Measurements from ENCODE around the gene NSRP1.
"Not testable (repeated sequence)": the region's sequence is repeated elsewhere in the genome, so short reads cannot be mapped to it uniquely, and the experiment has no call there.

NSRP1 gene

DNA sequence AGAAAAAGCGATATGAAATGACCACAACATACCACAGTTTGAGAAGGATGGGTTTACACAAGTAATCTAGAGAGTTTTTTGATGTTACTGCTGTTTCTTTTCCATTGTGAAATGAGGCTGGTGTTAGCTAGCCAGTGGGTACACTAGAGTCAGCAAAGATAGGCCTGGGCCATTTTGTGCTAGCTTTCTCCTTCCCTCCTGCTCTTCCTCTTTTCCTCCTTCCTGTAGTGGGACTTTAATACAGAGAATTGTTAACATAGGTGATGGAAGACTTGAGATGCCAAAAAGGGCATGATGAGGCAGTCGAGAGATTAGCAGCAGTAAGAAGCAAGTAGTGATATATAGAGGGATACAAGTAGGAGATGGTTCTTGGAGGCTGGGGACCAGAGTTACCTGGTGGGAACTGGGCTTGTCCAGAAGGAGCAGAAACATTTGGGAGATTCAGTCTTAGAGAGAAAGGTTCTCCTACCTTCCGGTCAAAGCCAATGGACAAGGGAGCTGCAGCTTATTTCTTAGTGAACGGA lies 7.7 kb downstream of the NSRP1 start:
- DNase-seq (ENCODE audit: low read depth in 2 of 2): no peak

- DNase-seq (ENCODE audit: low read depth in 2 of 2): no peak
Measured at GRCh38 chr17:30130121-30130520, 13.5 kb downstream of the NSRP1 start.

- DNase-seq (ENCODE audit: low read depth in 2 of 2): no peak
Measured at GRCh38 chr17:30132615-30133014, 16.0 kb downstream of the NSRP1 start.

DNA sequence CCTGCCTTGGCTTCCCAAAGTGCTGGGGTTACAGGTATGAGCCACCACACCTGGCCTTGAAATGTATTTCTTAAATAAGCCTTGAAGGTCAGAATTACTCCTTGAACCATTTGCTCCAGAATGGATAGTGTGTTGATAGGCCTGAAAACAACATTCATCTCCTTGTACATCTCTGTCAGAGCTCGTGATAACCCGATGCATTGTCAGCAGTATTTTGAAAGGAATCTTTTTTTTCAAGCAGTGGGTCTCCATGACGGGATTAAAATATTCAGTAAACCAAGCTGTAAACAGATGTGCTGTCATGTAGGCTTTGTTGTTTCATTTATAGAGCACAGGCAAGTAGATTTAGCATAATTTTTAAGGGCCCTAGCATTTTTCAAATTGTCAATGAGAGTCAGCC lies 16.6 kb downstream of the NSRP1 start:
- no peak for DNase-seq (ENCODE audit: low read depth in 2 of 2)

DNA sequence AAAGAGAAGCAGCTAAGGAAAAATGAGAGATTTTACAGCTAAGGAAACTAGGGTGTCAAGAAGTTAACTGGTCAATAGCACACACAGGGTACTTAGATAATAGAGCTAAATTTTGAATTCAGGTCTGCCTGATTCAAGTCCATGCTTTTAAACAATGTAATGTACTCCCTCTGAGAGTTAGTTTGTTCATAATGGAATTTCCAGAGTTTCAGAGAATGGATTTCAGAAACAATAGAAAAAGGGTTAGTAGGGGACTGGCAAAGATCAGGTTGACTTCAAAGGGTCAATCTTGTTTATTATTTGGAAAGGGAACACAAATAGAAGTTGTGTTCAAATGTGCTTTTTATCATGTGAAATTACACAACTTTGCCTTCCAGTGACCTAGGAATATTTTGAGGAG lies 17.9 kb downstream of the NSRP1 start:
- DNase-seq (ENCODE audit: low read depth in 2 of 2): no peak

GRCh38 chr17:30137158-30137557 lies 20.5 kb downstream of the NSRP1 start:
- no peak for DNase-seq (ENCODE audit: low read depth in 2 of 2)

GRCh38 chr17:30147860-30148259 lies 31.2 kb downstream of the NSRP1 start:
- not testable (repeated sequence) for DNase-seq (ENCODE audit: low read depth in 2 of 2)

GRCh38 chr17:30148376-30148775 lies 31.8 kb downstream of the NSRP1 start:
- DNase-seq (ENCODE audit: low read depth in 2 of 2): no peak

DNA sequence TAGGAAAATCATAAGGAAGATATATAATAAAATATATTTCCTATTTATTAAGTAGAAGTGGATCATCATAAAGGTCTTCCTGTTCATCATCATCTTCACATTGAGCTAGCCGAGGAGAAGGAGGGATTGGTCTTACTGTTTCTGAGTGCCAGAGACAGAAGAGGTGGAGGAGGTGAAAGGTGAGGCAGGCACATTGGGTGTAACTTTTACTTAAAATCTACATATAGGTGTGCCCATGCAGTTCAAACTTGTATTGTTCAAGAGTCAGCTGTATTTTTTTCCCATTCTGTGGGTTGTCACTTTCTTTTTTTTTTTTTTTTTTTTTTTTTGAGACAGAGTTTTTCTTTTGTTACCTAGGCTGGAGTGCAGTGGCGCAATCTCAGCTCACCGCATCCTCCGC lies 34.9 kb downstream of the NSRP1 start:
- DNase-seq (ENCODE audit: low read depth in 2 of 2): no peak

- DNase-seq (ENCODE audit: low read depth in 2 of 2): no peak
Measured at GRCh38 chr17:30153463-30153862, 36.8 kb downstream of the NSRP1 start.

- no peak for DNase-seq (ENCODE audit: low read depth in 2 of 2)
Measured at GRCh38 chr17:30155389-30155788, 38.8 kb downstream of the NSRP1 start.

DNA sequence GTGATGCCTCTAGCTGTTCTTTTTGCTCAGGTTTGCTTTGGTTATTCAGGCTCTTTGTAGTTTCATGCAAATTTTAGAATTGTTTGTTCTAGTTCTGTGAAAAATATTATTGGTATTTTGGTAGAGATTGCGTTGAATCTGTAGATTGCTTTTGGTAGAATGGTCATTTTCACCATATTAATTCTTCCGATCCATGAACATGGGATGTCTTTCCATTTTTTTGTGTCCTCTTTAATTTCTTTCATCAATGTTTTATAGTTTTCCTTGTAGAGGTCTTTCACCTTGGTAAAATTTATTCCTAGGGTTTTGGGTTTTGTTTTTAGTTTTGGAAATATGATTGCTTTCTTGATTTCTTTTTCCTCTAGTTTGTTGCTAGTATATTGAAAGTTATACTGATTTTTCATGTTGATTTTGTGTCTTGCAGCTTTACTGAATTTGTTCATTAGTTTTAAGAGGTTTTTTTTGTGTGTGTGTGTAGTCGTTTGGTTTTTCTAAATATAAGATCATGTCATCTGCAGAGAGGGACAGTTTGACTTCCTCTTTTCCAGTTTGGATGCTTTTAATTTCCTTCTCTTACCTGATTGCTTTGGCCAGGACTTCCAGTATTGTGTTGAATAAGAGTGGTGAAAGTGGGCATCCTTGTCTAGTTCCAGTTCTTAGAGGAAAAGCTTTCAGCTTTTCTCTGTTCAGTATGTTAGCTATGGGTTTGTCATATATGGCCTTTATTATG lies 42.4 kb downstream of the NSRP1 start:
- DNase-seq (ENCODE audit: low read depth in 2 of 2): no peak

- no peak for DNase-seq (ENCODE audit: low read depth in 2 of 2)
Measured at GRCh38 chr17:30160419-30161172, 44.0 kb downstream of the NSRP1 start.

DNA sequence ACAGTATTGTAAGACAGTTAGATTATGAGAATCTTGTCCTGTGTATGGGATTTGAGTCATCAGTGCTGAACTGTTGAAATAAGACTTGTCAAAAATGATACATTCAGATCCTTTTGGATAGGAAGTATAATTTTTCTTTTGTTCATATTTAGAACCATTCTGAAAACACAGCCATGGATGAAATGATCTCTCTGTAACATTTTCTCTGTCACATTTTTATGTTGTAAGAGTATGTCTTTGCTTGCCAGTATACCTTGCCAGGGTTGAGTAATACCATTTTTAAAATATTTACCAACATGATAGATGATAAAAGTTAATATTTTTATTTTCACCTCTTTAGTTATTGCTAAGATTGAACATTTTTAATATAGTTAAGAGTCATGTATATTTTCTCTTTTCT lies 45.0 kb downstream of the NSRP1 start:
- no peak for DNase-seq (ENCODE audit: low read depth in 2 of 2)

- DNase-seq (ENCODE audit: low read depth in 2 of 2): no peak
Measured at GRCh38 chr17:30164531-30164930, 47.9 kb downstream of the NSRP1 start.

- no peak for DNase-seq (ENCODE audit: low read depth in 2 of 2)
Measured at GRCh38 chr17:30165147-30165546, 48.5 kb downstream of the NSRP1 start.

DNA sequence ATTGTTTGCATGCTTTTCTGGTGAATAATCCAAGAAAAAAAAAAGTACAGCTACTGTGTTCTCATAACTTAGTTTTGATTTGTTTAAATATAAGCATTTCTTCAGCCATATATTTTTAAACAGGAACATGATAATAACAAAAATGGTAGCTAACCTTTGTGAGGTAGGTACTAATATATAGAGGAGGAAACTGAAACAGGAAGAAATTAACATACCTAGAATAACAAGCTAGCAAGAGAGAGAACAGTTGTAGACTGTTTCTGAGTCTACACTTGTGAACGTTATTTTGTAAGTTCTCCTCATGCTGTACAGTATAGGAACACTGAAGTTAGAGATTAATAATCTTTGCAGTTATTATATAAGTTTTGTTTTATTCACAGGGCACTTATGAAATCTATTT lies 49.3 kb downstream of the NSRP1 start:
- DNase-seq (ENCODE audit: low read depth in 2 of 2): no peak

DNA sequence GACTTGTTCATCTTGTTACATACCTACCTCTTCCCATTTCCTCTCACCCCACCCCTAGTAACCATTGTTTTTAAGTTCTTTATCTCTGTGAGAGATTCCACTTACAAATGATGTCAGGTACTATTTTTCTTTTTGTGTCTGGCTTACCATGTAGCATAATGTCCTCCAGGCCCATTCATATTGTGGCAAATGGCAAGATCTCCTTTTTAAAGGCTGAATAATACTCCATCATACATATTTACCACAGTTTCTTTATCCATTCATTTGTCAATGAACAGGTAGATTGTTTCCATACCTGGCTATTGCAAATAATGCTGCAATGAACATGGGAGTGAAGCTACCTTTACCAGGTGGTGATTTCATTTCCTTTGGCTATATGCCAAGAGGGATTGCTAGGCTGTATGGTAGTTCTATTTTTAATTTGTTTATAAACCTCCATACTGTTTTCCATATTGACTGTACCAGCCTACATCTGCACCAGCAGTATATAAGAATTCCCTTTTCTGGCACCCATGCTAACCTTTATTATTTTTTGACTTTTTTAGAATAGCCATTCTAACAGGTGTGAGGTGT lies 53.9 kb downstream of the NSRP1 start:
- no peak for DNase-seq (ENCODE audit: low read depth in 2 of 2)

DNA sequence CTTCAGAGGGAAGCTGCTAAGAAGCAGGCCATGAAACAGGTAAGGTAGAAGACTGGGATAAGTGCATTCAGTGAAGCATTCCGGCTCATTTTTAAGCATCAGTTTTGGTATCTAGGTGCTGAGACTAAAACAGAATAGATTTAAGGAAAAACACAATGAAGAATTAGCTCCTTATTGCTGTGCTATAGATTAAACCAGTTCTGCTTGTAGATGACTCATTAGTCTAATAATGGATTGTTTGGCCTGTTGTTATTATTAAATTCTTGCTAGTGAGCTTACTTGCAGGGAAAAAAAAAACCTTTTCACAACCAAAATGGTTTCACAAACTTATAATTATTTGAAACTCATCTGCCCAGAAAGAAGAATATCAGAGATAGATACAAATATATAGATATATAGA lies 55.9 kb downstream of the NSRP1 start:
- no peak for DNase-seq (ENCODE audit: low read depth in 2 of 2)

GRCh38 chr17:30173649-30174048 lies 57.0 kb downstream of the NSRP1 start:
- no peak for DNase-seq (ENCODE audit: low read depth in 2 of 2)

GRCh38 chr17:30174556-30174955 lies 57.9 kb downstream of the NSRP1 start:
- no peak for DNase-seq (ENCODE audit: low read depth in 2 of 2)

- no peak for DNase-seq (ENCODE audit: low read depth in 2 of 2)
Measured at GRCh38 chr17:30176855-30177254, 60.2 kb downstream of the NSRP1 start.

DNA sequence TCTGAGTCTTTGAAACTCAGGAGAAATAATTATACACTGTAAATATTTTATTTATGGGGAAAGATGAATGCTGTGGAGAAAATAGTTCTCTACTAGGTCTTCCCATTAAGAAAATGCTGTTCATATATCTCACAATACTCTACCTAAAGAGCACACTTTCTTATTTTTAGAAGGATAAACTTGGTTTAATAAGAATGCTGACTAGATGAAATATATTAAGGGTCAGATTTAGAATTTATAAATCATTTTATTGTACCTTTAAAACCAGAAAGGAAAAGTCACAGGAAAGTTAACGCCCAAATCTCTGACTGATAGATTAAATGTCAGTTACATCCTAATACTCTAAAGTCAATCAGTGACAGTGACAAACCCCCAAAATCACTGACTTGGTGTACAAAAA lies 70.1 kb downstream of the NSRP1 start:
- DNase-seq (ENCODE audit: low read depth in 2 of 2): no peak

Data from stimulated activated CD8-positive, alpha-beta memory T cell treated with anti-CD3 and anti-CD28 coated beads, Interleukin-15, amount 100 ng/mL, for 4 hours (primary cell).